GM10847 (cell line): ENCODE data around the gene MAPRE2.

Experiments
- POLR2A ChIP-seq: IDR thresholded peaks from 2 replicates; pipeline ENCODE4 v1.6.1; 2011; ENCODE audit not compliant: insufficient read length; ENCODE audit errors: extremely low read depth

Gene MAPRE2

GRCh38 chr18:35136885-35137284, 95.7 kb downstream of the MAPRE2 start:
- TF ChIP-seq POLR2A: no peak

GRCh38 chr18:35137632-35138031, 96.4 kb downstream of the MAPRE2 start:
- TF ChIP-seq POLR2A: no peak

DNA sequence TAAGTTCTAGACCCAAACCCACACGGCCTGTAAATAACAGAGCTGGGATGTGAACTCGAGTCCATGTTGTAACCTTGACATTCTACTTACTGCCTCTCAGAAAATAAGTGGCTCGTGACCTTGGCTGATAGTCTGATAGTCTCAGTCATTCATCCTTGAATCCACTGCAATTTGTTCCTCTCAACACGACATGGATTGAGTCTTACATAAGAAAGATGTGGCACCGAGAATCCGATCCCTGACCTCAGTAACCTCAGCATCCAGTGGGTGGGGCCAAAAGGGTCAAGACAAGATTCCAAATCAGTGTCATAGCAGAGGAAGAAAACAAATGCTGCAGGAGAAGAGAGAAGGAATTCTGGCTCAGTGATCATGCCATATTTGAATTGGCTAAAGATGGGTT, 97.6 kb downstream of the MAPRE2 start:
- no peak for TF ChIP-seq POLR2A

DNA sequence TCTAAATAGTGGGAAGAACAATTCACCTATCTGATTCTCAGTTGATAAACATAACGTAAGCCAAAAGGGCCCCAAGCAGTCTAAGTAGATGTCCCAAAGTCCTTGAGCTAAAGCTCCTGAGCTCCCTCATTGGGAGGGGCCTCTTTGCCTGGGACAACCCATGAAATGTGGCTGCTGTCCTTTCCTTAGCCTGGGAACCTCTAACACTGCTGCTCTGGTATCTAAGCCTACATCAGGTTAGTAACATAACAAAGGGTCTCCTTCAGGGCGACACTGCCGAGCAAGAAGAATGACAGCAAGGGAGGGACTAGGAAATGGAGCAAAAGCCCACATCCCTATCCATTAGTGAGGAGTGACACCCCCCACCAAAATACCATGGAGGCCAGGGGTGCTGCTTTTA, 98.3 kb downstream of the MAPRE2 start:
- TF ChIP-seq POLR2A: no peak

DNA sequence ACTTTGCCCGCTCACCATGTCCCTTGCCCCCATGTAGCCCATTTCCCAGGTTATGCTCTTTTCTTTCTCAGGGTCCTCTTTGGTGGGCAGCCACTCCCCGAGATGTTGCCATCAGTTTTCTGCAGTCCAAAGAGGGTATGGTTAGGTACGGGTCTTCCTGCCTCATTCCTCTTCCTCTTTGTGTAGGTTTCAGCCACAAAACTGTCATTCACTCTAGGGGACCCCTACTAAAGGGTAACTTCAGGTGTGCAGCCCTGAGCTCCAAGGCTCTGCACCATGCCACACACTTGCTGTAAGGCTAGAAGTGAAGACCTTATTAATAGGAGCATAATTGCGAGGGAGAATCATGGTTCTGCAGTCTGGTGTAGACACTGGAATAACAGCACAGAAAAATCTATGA, 99.9 kb downstream of the MAPRE2 start:
- TF ChIP-seq POLR2A: no peak

DNA sequence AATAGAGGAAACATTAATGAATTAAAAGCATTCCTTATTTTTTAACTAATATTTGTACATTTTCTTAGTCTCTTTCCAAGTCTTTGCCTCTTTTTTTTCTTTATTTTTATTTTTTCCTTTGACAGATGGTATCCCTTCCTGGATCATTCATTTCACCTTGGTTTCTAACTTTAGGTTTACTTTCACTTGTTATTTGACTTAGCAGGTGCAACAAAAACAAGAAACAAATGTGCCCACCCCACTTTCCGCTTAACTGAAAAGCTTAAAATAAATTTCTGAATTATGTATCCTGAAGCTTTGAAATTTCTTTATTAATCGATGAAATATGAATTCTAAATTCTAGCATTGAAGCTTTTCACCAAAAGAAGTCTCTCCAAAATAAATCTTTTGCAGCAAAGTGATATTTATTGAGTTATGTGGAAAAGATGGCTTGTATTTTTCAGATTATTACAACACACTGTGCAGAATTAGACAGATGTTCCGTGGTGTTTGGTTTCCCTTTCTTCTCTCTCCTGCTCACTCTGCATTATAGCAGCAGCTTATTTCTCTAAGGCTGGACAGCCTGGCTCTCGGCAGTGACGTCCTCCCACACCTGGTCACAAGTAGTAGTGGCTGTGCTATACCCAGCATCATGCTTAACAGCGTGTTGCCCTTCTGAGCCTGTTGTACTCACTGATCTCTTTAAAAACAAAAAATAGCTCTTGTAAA, 100.5 kb downstream of the MAPRE2 start:
- TF ChIP-seq POLR2A: no peak

- TF ChIP-seq POLR2A: no peak
Measured at GRCh38 chr18:35142275-35142615, 101.0 kb downstream of the MAPRE2 start.

- TF ChIP-seq POLR2A: no peak
Measured at GRCh38 chr18:35143622-35144596, 102.7 kb downstream of the MAPRE2 start.

- no peak for TF ChIP-seq POLR2A
Measured at GRCh38 chr18:35144698-35145097, 103.5 kb downstream of the MAPRE2 start.

DNA sequence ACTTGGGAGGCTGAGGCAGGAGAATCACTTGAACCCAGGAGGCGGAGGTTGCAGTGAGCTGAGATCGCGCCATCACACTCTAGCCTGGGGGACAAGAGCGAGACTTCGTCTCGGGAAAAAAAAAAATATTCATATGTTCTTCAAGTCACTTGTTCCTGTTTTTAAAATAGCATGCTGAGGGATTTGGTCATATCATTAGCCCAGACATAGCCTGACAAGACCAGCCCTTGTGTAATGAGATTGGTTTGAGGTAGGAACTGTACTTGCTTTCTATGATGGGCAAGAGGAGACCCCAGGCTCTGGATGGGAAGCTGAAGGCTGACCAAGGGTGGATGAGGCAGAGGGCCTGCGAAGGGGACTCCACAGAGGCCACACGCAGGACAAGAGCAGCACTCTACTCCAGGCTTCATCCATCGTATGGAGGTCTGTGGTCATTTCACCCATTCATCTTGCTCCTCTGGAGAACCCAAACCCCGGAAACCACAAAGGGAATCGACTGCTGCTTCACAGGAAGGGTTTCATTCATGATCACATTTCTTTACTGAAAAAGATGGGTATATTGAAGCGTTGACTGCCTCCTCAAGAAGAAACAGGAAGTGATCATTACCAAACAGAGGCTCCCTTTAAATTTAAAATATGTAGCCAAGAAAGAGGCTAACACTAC, 112.5 kb downstream of the MAPRE2 start:
- TF ChIP-seq POLR2A: no peak

GRCh38 chr18:35155398-35156117, 114.3 kb downstream of the MAPRE2 start:
- no peak for TF ChIP-seq POLR2A

DNA sequence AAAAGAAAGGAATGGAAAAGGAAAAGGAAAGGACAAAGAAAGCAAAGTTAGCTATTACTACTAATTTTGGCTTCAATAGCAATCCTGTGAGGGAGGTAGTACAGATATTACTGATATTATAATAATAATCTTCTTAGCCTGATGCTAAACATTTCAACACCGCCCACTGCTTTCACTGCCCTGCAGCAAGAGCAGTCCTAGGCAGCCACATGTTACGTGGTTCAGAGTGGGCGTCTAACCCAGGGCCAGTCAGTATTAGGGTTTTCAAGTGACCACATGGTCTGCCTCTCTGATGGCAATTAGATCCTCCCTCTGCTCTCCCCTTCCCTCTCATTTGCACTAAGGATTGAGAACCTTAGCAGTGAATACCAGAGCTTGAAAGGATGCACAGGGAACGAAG, 116.0 kb downstream of the MAPRE2 start:
- TF ChIP-seq POLR2A: no peak

DNA sequence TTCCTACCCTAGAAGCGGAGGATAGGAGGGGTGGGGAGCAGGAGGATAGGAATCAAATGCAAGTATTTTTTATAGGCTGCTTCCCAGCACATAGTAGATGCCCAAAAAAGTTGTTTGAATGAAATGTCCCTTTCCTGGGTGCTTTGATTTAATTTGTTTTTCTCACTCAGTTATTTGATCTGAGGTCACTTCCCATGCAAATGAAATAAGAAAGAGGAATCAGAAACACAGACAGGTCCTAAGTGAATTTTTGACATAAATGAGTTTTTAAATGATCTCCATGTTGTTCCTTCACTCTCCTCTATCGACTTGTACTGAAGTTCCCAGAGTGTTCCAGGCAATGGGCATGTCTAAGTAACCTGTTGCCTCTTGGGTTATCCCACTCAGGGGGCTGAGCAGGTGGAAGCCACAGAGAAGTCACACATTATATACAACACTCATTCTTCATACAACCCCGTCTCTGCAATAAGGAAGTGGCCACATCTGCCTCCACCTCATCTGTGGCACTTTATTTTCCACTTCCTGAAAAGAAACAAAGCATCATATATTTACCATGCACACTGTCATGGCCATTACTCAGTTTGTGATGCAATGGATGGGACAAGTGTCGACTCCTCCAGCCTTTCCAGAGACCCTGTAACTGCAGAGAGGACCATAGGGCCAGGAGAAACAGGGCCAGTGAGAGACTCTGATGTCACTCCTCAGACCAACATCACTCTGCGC, 117.7 kb downstream of the MAPRE2 start:
- TF ChIP-seq POLR2A: no peak

DNA sequence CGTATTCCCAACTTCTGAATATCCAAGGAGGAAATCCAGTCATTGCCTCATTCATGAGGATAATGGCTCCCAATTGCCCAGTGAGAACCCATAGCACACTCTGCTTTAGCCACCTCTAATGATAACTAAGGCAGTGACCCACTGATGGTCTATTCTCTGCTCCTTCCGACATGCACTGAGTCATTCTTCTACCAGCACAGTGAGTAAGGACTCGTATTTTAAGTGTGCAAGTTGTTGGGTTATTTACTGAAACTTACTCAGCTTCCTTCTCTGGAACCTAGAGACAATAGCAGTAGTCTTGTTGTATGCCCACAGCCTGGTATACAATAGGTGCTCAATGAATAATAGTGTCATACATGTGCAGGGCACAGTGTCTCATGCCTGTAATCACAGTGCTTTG, 118.6 kb downstream of the MAPRE2 start:
- no peak for TF ChIP-seq POLR2A

DNA sequence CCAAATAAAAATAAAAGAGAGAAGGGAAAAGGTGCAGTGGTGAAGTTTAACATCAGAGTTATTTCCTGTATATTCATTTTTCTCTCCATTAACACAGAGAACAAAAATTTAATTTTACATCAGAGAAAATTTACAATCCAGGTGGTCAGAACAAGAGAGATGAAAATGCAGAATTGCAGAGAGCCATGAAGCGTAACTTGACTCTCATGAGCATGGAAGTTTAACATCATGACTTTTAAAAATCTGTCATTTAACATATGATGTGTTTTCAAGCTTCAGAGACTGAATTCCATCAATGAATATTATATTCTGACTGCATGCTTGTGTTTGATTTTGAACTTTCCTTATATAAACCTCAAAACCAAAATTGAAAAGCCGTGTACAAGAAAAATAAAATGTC, 120.3 kb downstream of the MAPRE2 start:
- TF ChIP-seq POLR2A: no peak
